ENCODE data around the gene BLCAP.

DNA sequence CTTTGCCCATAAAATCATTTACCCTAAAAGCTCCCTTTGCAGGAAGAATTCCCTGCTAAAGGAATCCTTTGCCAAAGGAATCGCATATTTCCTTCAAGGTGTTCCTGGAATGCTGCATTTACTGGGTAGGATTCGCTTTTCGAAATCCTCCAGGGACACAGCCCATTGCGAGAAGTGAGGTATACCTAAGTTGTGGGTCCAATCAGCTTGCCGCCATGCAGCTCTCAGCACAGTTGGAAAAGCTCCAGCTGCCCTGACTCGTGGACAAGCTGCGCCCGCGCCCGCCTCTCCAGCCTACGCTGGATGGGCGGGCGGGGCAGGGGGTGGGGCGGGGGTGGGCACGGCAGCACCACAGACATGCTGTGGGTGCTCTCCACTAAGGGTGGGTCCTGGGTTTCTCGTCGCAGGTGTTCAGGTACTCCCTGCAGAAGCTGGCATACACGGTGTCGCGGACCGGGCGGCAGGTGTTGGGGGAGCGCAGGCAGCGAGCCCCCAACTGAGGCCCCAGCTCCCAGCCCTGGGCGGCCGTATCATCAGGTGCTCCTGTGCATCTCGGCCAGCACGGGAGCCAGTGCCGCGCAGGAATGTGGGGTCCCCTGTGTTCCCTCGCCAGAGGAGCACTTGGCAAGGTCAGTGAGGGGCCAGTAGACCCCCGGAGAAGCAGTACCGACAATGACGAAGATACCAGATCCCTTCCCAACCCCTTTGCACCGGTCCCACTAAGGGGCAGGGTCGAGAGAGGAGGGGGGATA is 5.2 kb downstream of the BLCAP start:
- TF ChIP-seq, protein P1, sequence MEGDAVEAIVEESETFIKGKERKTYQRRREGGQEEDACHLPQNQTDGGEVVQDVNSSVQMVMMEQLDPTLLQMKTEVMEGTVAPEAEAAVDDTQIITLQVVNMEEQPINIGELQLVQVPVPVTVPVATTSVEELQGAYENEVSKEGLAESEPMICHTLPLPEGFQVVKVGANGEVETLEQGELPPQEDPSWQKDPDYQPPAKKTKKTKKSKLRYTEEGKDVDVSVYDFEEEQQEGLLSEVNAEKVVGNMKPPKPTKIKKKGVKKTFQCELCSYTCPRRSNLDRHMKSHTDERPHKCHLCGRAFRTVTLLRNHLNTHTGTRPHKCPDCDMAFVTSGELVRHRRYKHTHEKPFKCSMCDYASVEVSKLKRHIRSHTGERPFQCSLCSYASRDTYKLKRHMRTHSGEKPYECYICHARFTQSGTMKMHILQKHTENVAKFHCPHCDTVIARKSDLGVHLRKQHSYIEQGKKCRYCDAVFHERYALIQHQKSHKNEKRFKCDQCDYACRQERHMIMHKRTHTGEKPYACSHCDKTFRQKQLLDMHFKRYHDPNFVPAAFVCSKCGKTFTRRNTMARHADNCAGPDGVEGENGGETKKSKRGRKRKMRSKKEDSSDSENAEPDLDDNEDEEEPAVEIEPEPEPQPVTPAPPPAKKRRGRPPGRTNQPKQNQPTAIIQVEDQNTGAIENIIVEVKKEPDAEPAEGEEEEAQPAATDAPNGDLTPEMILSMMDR (IDR thresholded peaks at IDR 0.05): no peak
- TF ChIP-seq POLR2A (IDR thresholded peaks at IDR 0.05): no peak

All from right lobe of liver (tissue), 4 donors.